ENCODE data around the gene SELENOI. TPM values are rescaled to one million over a fixed set of nuclear protein-coding genes. Genes with fewer than 3 reads are reported as not detected.

Gene SELENOI
- total RNA-seq, 1 donor from 2014 or later, result 51.9 TPM

- Histone ChIP-seq H3K4me3 (ENCODE audit: insufficient read depth, low read depth, low read length) (no peak overlapping the region), H2AFZ (ENCODE audit: low read depth, low read length) (no peak overlapping the region), H3K4me2 (ENCODE audit: low read length) (no peak overlapping the region), H3K9me3 (ENCODE audit: insufficient read depth, low read depth, low read length) (no peaks in the 10 kb centered on the region), H3K27me3 (ENCODE audit: insufficient read depth, low read length) (no peaks in the 10 kb centered on the region), H3K27ac (ENCODE audit: low read depth, low read length) (no peak overlapping the region), H4K20me1 (ENCODE audit: insufficient read depth, low read length) (no peaks in the 10 kb centered on the region), H3K4me1 (ENCODE audit: insufficient read depth, low read length) (no peaks in the 10 kb centered on the region), H3K9ac (ENCODE audit: low read length) (no peak overlapping the region), H3K79me2 (ENCODE audit: insufficient read depth, low read length) (no peaks in the 10 kb centered on the region), H3K36me3 (ENCODE audit: insufficient read depth, low read length) (no peaks in the 10 kb centered on the region)
- Mint-ChIP-seq H3K9me3 (ENCODE audit: unreplicated experiment) (no peaks in the 10 kb centered on the region), H3K27me3 (ENCODE audit: low read depth, unreplicated experiment) (peaks cover 8% of the 10 kb centered on the region), H3K36me3 (ENCODE audit: low read depth, unreplicated experiment) (no peaks in the 10 kb centered on the region), H3K27ac (ENCODE audit: unreplicated experiment) (no peak overlapping the region), H3K4me1 (ENCODE audit: low read depth, unreplicated experiment) (peaks cover 5% of the 10 kb centered on the region), H3K4me3 (ENCODE audit: unreplicated experiment) (no peak overlapping the region)
- FAIRE-seq (no peak), DNase-seq (ENCODE audit: low read depth) (peak; percentile 59)
- TF ChIP-seq EZH2 (IDR thresholded peaks at IDR 0.05; ENCODE audit: insufficient read depth, low read length) (no peak), CTCF (IDR thresholded peaks at IDR 0.05; ENCODE audit: insufficient read depth, low read depth, low read length) (no peak)
These were observed 20.1 kb upstream of the SELENOI start for GRCh38 chr2:26325851-26326250.

- no peak overlapping the region for H3K4me2 ChIP-seq (ENCODE audit: low read length)
- no peaks in the 10 kb centered on the region for H3K27me3 ChIP-seq (ENCODE audit: insufficient read depth, low read length)
- H3K9me3 ChIP-seq (ENCODE audit: insufficient read depth, low read depth, low read length), result no peaks in the 10 kb centered on the region
- Mint-ChIP-seq H3K27me3 (ENCODE audit: low read depth, unreplicated experiment) (peaks cover 3% of the 10 kb centered on the region), H3K27ac (ENCODE audit: unreplicated experiment) (no peak overlapping the region), H3K9me3 (ENCODE audit: unreplicated experiment) (no peaks in the 10 kb centered on the region), H3K36me3 (ENCODE audit: low read depth, unreplicated experiment) (no peaks in the 10 kb centered on the region), H3K4me1 (ENCODE audit: low read depth, unreplicated experiment) (peaks cover 5% of the 10 kb centered on the region), H3K4me3 (ENCODE audit: unreplicated experiment) (no peak overlapping the region)
- no peak for DNase-seq (ENCODE audit: low read depth)
- no peak overlapping the region for H3K27ac ChIP-seq (ENCODE audit: low read depth, low read length)
- FAIRE-seq, result no peak
- H2AFZ ChIP-seq (ENCODE audit: low read depth, low read length), result no peak overlapping the region
- H3K4me1 ChIP-seq (ENCODE audit: insufficient read depth, low read length), result no peaks in the 10 kb centered on the region
- TF ChIP-seq EZH2 (IDR thresholded peaks at IDR 0.05; ENCODE audit: insufficient read depth, low read length) (no peak), CTCF (IDR thresholded peaks at IDR 0.05; ENCODE audit: insufficient read depth, low read depth, low read length) (no peak)
- H3K4me3 ChIP-seq (ENCODE audit: insufficient read depth, low read depth, low read length), result no peak overlapping the region
- no peaks in the 10 kb centered on the region for H4K20me1 ChIP-seq (ENCODE audit: insufficient read depth, low read length)
- no peaks in the 10 kb centered on the region for H3K79me2 ChIP-seq (ENCODE audit: insufficient read depth, low read length)
- H3K36me3 ChIP-seq (ENCODE audit: insufficient read depth, low read length), result no peaks in the 10 kb centered on the region
- no peak overlapping the region for H3K9ac ChIP-seq (ENCODE audit: low read length)
These were observed 19.4 kb upstream of the SELENOI start for GRCh38 chr2:26326514-26326913.

GRCh38 chr2:26327291-26328272 is 18.4 kb upstream of the SELENOI start:
- no peak for FAIRE-seq
- H4K20me1 ChIP-seq (ENCODE audit: insufficient read depth, low read length), result no peaks in the 10 kb centered on the region

More at GRCh38 chr2:26327291-26328272, 18.4 kb upstream of the SELENOI start:
- H3K9me3 ChIP-seq (ENCODE audit: insufficient read depth, low read depth, low read length), result no peaks in the 10 kb centered on the region
- no peak for TF ChIP-seq EZH2 (IDR thresholded peaks at IDR 0.05; ENCODE audit: insufficient read depth, low read length)
- TF ChIP-seq CTCF (IDR thresholded peaks at IDR 0.05; ENCODE audit: insufficient read depth, low read depth, low read length), result no peak
- no peaks in the 10 kb centered on the region for H3K4me1 ChIP-seq (ENCODE audit: insufficient read depth, low read length)
- no peak overlapping the region for H2AFZ ChIP-seq (ENCODE audit: low read depth, low read length)
- no peak overlapping the region for H3K27ac Mint-ChIP-seq (ENCODE audit: unreplicated experiment)
- H3K27ac ChIP-seq (ENCODE audit: low read depth, low read length), result no peak overlapping the region
- H3K79me2 ChIP-seq (ENCODE audit: insufficient read depth, low read length), result no peaks in the 10 kb centered on the region
- H3K36me3 Mint-ChIP-seq (ENCODE audit: low read depth, unreplicated experiment), result no peaks in the 10 kb centered on the region
- no peaks in the 10 kb centered on the region for H3K36me3 ChIP-seq (ENCODE audit: insufficient read depth, low read length)
- DNase-seq (ENCODE audit: low read depth), result peak; percentile 24
- peaks cover 5% of the 10 kb centered on the region for H3K4me1 Mint-ChIP-seq (ENCODE audit: low read depth, unreplicated experiment)
- H3K4me2 ChIP-seq (ENCODE audit: low read length), result no peak overlapping the region
- no peak overlapping the region for H3K4me3 ChIP-seq (ENCODE audit: insufficient read depth, low read depth, low read length)
- no peak overlapping the region for H3K4me3 Mint-ChIP-seq (ENCODE audit: unreplicated experiment)
- no peaks in the 10 kb centered on the region for H3K9me3 Mint-ChIP-seq (ENCODE audit: unreplicated experiment)
- no peaks in the 10 kb centered on the region for H3K27me3 ChIP-seq (ENCODE audit: insufficient read depth, low read length)
- no peak overlapping the region for H3K9ac ChIP-seq (ENCODE audit: low read length)
- peaks cover 3% of the 10 kb centered on the region for H3K27me3 Mint-ChIP-seq (ENCODE audit: low read depth, unreplicated experiment)
